Lower leg skin (tissue), 3 donors: Measurements from ENCODE around the gene IRF2.

ENCODE experiments used
- CTCF ChIP-seq, 3 donors: fragments of 450-650 bp; IDR thresholded peaks; one replicate each; pipeline ENCODE4 v1.5.1; 2016; ENCODE audit warnings: antibody characterized with exemption in 3 of 3, mild to moderate bottlenecking in 3 of 3, moderate library complexity in 2 of 3
- POLR2A ChIP-seq, 2 donors: fragments of 450-650 bp; IDR thresholded peaks; one replicate each; pipeline ENCODE4 v1.6.1; 2016 to 2017; ENCODE audit warnings: antibody characterized with exemption in 2 of 2, mild to moderate bottlenecking in 1 of 2, moderate library complexity in 1 of 2

- TF ChIP-seq CTCF (IDR thresholded peaks at IDR 0.05) (no peak), POLR2A (IDR thresholded peaks at IDR 0.05) (no peak)
Observed at GRCh38 chr4:184473499-184474262, 669 bp downstream of the IRF2 start.
